ENCODE measurements around the gene TPCN2. TPM values are rescaled to one million over a fixed set of nuclear protein-coding genes. Genes with fewer than 3 reads are reported as not detected.

The TPCN2 gene
- total RNA-seq, 1 donor from 2014 or later: 19.1 TPM

GRCh38 chr11:69051381-69052342, 2.9 kb downstream of the TPCN2 start:
- Mint-ChIP-seq H3K9me3 (no peaks in the 10 kb centered on the region), H3K27ac (no peak overlapping the region), H3K36me3 (ENCODE audit: low read depth) (no peaks in the 10 kb centered on the region), H3K4me3 (ENCODE audit: low read depth) (no peak overlapping the region), H3K27me3 (ENCODE audit: low read depth) (peaks cover 5% of the 10 kb centered on the region), H3K4me1 (ENCODE audit: low read depth) (peaks cover 14% of the 10 kb centered on the region)
- intact Hi-C loops (cut with micrococcal nuclease): no loop called here
- no peak for DNase-seq (ENCODE audit: low spot score)

GRCh38 chr11:69052343-69053168, 3.8 kb downstream of the TPCN2 start:
- Mint-ChIP-seq H3K4me1 (ENCODE audit: low read depth) (peaks cover 14% of the 10 kb centered on the region), H3K27ac (no peak overlapping the region), H3K36me3 (ENCODE audit: low read depth) (peaks cover 2% of the 10 kb centered on the region), H3K27me3 (ENCODE audit: low read depth) (no peaks in the 10 kb centered on the region), H3K4me3 (ENCODE audit: low read depth) (no peak overlapping the region), H3K9me3 (no peaks in the 10 kb centered on the region)
- DNase-seq (ENCODE audit: low spot score): no peak
- intact Hi-C loops (cut with micrococcal nuclease): no loop called here

GRCh38 chr11:69053169-69053477, 4.4 kb downstream of the TPCN2 start:
- Mint-ChIP-seq H3K4me1 (ENCODE audit: low read depth) (peaks cover 10% of the 10 kb centered on the region), H3K27ac (no peak overlapping the region), H3K9me3 (no peaks in the 10 kb centered on the region), H3K4me3 (ENCODE audit: low read depth) (no peak overlapping the region), H3K36me3 (ENCODE audit: low read depth) (peaks cover 3% of the 10 kb centered on the region), H3K27me3 (ENCODE audit: low read depth) (no peaks in the 10 kb centered on the region)
- intact Hi-C loops (cut with micrococcal nuclease): no loop called here
- no peak for DNase-seq (ENCODE audit: low spot score)

- Mint-ChIP-seq H3K9me3 (no peaks in the 10 kb centered on the region), H3K27ac (no peak overlapping the region), H3K27me3 (ENCODE audit: low read depth) (no peaks in the 10 kb centered on the region), H3K4me1 (ENCODE audit: low read depth) (peaks cover 7% of the 10 kb centered on the region), H3K4me3 (ENCODE audit: low read depth) (no peak overlapping the region), H3K36me3 (ENCODE audit: low read depth) (peaks cover 3% of the 10 kb centered on the region)
- intact Hi-C loops (cut with micrococcal nuclease): no loop called here
- DNase-seq (ENCODE audit: low spot score): no peak
Observed at GRCh38 chr11:69053546-69054396, 5.0 kb downstream of the TPCN2 start.

GRCh38 chr11:69054397-69055211, 5.9 kb downstream of the TPCN2 start:
- no peak for DNase-seq (ENCODE audit: low spot score)
- peaks cover 3% of the 10 kb centered on the region for H3K36me3 Mint-ChIP-seq (ENCODE audit: low read depth)
- H3K4me3 Mint-ChIP-seq (ENCODE audit: low read depth): no peak overlapping the region
- no peaks in the 10 kb centered on the region for H3K9me3 Mint-ChIP-seq
- H3K4me1 Mint-ChIP-seq (ENCODE audit: low read depth): peaks cover 6% of the 10 kb centered on the region
- H3K27me3 Mint-ChIP-seq (ENCODE audit: low read depth): no peaks in the 10 kb centered on the region
- no peak overlapping the region for H3K27ac Mint-ChIP-seq
- intact Hi-C loops (cut with micrococcal nuclease): no loop called here

GRCh38 chr11:69055212-69055586, 6.5 kb downstream of the TPCN2 start:
- H3K27me3 Mint-ChIP-seq (ENCODE audit: low read depth): no peaks in the 10 kb centered on the region
- no peak overlapping the region for H3K4me3 Mint-ChIP-seq (ENCODE audit: low read depth)
- no peaks in the 10 kb centered on the region for H3K9me3 Mint-ChIP-seq
- H3K27ac Mint-ChIP-seq: no peak overlapping the region
- peaks cover 2% of the 10 kb centered on the region for H3K4me1 Mint-ChIP-seq (ENCODE audit: low read depth)
- intact Hi-C loops (cut with micrococcal nuclease): no loop called here
- DNase-seq (ENCODE audit: low spot score): no peak
- H3K36me3 Mint-ChIP-seq (ENCODE audit: low read depth): peaks cover 3% of the 10 kb centered on the region

GRCh38 chr11:69055598-69056516, 7.1 kb downstream of the TPCN2 start:
- H3K4me3 Mint-ChIP-seq (ENCODE audit: low read depth): no peak overlapping the region
- no peak overlapping the region for H3K27ac Mint-ChIP-seq
- H3K4me1 Mint-ChIP-seq (ENCODE audit: low read depth): peaks cover 2% of the 10 kb centered on the region
- DNase-seq (ENCODE audit: low spot score): no peak
- H3K36me3 Mint-ChIP-seq (ENCODE audit: low read depth): peaks cover 3% of the 10 kb centered on the region
- intact Hi-C loops (cut with micrococcal nuclease): no loop called here
- no peaks in the 10 kb centered on the region for H3K27me3 Mint-ChIP-seq (ENCODE audit: low read depth)
- H3K9me3 Mint-ChIP-seq: no peaks in the 10 kb centered on the region

GRCh38 chr11:69057236-69057635, 8.5 kb downstream of the TPCN2 start:
- no peak overlapping the region for H3K27ac Mint-ChIP-seq
- no peak for DNase-seq (ENCODE audit: low spot score)
- intact Hi-C loops (cut with micrococcal nuclease): no loop called here
- no peaks in the 10 kb centered on the region for H3K9me3 Mint-ChIP-seq
- no peaks in the 10 kb centered on the region for H3K27me3 Mint-ChIP-seq (ENCODE audit: low read depth)
- peaks cover 3% of the 10 kb centered on the region for H3K36me3 Mint-ChIP-seq (ENCODE audit: low read depth)
- no peaks in the 10 kb centered on the region for H3K4me1 Mint-ChIP-seq (ENCODE audit: low read depth)
- H3K4me3 Mint-ChIP-seq (ENCODE audit: low read depth): no peak overlapping the region

- H3K27me3 Mint-ChIP-seq (ENCODE audit: low read depth): no peaks in the 10 kb centered on the region
- H3K36me3 Mint-ChIP-seq (ENCODE audit: low read depth): peaks cover 3% of the 10 kb centered on the region
- no peak overlapping the region for H3K27ac Mint-ChIP-seq
- H3K4me1 Mint-ChIP-seq (ENCODE audit: low read depth): no peaks in the 10 kb centered on the region
- no peak for DNase-seq (ENCODE audit: low spot score)
- no peak overlapping the region for H3K4me3 Mint-ChIP-seq (ENCODE audit: low read depth)
- no peaks in the 10 kb centered on the region for H3K9me3 Mint-ChIP-seq
- intact Hi-C loops (cut with micrococcal nuclease): no loop called here
Observed at GRCh38 chr11:69057801-69058200, 9.1 kb downstream of the TPCN2 start.

- Mint-ChIP-seq H3K9me3 (no peaks in the 10 kb centered on the region), H3K27ac (no peak overlapping the region), H3K4me3 (ENCODE audit: low read depth) (no peak overlapping the region), H3K27me3 (ENCODE audit: low read depth) (no peaks in the 10 kb centered on the region), H3K36me3 (ENCODE audit: low read depth) (peaks cover 3% of the 10 kb centered on the region), H3K4me1 (ENCODE audit: low read depth) (no peaks in the 10 kb centered on the region)
- no peak for DNase-seq (ENCODE audit: low spot score)
- intact Hi-C loops (cut with micrococcal nuclease): no loop called here
Observed at GRCh38 chr11:69058511-69059270, 10.0 kb downstream of the TPCN2 start.

- intact Hi-C loops (cut with micrococcal nuclease): no loop called here
- Mint-ChIP-seq H3K4me3 (ENCODE audit: low read depth) (no peak overlapping the region), H3K9me3 (no peaks in the 10 kb centered on the region), H3K27me3 (ENCODE audit: low read depth) (no peaks in the 10 kb centered on the region), H3K36me3 (ENCODE audit: low read depth) (peaks cover 3% of the 10 kb centered on the region), H3K27ac (no peak overlapping the region), H3K4me1 (ENCODE audit: low read depth) (no peaks in the 10 kb centered on the region)
- DNase-seq (ENCODE audit: low spot score): no peak
Observed at GRCh38 chr11:69059429-69059828, 10.7 kb downstream of the TPCN2 start.

All from activated T-helper 2 cell treated with anti-CD3 and anti-CD28 coated beads, Interferon-gamma antibody, Interleukin-2, Interleukin-4, amounts not matched to agents 10 μg/mL and 5 μg/mL and 100 μg/mL, durations not matched to agents 14 hours and 24 hours and 36 hours (primary cell).